Measurements from ENCODE around the gene HDAC11. TPM values are rescaled to one million over a fixed set of nuclear protein-coding genes. Genes with fewer than 3 reads are reported as not detected.

HDAC11 gene
- total and polyA plus RNA-seq, 2 of the 4 experiments (the other 2 are of a cell fraction) = 9.1 to 11.4 TPM

DNA sequence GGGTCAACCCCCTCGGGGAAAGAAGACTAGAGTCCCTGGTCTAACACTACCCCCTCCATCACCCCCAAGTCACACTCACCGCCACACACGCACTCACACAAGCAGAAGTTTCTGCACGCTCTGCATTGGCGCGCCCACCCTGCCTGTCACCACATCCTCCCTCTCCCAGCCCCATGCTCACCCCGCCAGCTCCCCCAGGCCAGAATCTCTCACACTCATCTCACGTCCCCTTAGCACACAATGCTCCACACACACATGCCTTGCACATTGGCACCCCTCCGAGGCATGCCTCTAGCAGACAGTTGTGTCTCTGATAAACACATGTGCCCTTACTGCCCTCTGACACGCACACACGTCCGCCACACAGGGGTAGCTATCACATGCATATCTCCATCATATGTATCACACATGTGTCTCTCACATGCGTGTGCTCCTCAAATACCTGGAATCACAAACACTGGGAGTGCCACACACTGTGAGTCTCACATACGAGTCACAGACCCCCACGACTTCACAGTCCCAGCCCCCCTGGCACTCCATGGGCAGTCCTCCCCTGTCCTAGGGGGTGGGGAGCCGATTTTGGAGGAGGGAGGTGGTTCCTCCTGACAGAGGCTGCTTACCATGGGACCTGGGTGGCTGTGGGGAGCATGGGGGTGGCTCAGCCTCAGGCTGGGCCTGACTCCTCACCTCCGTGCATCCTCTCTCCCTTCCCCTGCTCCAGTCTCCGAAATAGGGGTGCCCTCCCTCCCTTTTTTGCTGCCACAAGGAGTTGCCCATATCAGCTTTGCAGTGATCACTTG is 69.7 kb downstream of the HDAC11 start:
- ChIA-PET CTCF (no interaction called here), POLR2A (ENCODE audit: unreplicated experiment) (no interaction called here)
- TF ChIP-seq USF2 (IDR thresholded peaks at IDR 0.05; ENCODE audit: low read depth, low read length) = no peak
- H4K20me1 ChIP-seq (ENCODE audit: insufficient read depth, low read length) = no peaks in the 10 kb centered on the region
- H3K9me3 ChIP-seq (ENCODE audit: control insufficient read depth, insufficient read depth, low read length) = no peaks in the 10 kb centered on the region
- no peak overlapping the region for H3K18ac ChIP-seq (ENCODE audit: low read depth, low read length)
- dilution Hi-C loops (cut with HindIII; ENCODE audit: low sequenced_read_pairs, unreplicated experiment) (no loop called here), in situ Hi-C loops (cut with MboI; ENCODE audit: low sequenced_read_pairs) (no loop called here), intact Hi-C loops (cut with micrococcal nuclease) (no loop called here)
- no peak overlapping the region for H4K91ac ChIP-seq (ENCODE audit: insufficient read depth, low read depth, low read length)
- H3K9me1 ChIP-seq (ENCODE audit: insufficient read depth, low read length) = peaks cover 5% of the 10 kb centered on the region; the same call in 1 of the 2 replicates
- no peak overlapping the region for H4K8ac ChIP-seq (ENCODE audit: low read depth in 2 of 2, low read length in 2 of 2)
- peaks cover 3% of the 10 kb centered on the region; the same call in 1 of the 2 replicates for H3K27me3 ChIP-seq (ENCODE audit: control insufficient read depth, insufficient read depth, low read length)
- H2AK5ac ChIP-seq (ENCODE audit: low read depth, low read length) = no peak overlapping the region
- H2BK20ac ChIP-seq (ENCODE audit: low read depth, low read length) = no peak overlapping the region
- H3K4me1 ChIP-seq (ENCODE audit: control insufficient read depth, insufficient read depth, low read length) = peaks cover 8% of the 10 kb centered on the region
- H3K4me3 ChIP-seq (ENCODE audit: insufficient read depth, low read depth, low read length) = no peak overlapping the region
- no peaks in the 10 kb centered on the region for H3K79me1 ChIP-seq (ENCODE audit: low read depth in 1 of 2, low read length in 2 of 2)
- no peak overlapping the region for H3K56ac ChIP-seq (ENCODE audit: extremely low read depth, insufficient read depth, low read length)
- BruUV-seq (replicated peaks) = no TSS peak
- H2BK5ac ChIP-seq (ENCODE audit: low read depth, low read length, poor library complexity, severe bottlenecking) = no peak overlapping the region
- H2BK120ac ChIP-seq (ENCODE audit: low read depth, low read length) = no peak overlapping the region
- H3K4me2 ChIP-seq (ENCODE audit: low read depth, low read length) = no peak overlapping the region
- H3K23ac ChIP-seq (ENCODE audit: low read depth, low read length) = no peak overlapping the region
- no peak overlapping the region for H3K14ac ChIP-seq (replicated peaks; ENCODE audit: low read depth, low read length)
- no peak overlapping the region for H3K9ac ChIP-seq (ENCODE audit: low read depth, low read length)
- no peaks in the 10 kb centered on the region for H3K36me3 ChIP-seq (ENCODE audit: control insufficient read depth, insufficient read depth, low read length)
- ATAC-seq (ENCODE audit: low read depth) (no peak), DNase-seq (no peak)
- H2AK9ac ChIP-seq (replicated peaks; ENCODE audit: low read depth, low read length, poor library complexity) = no peak overlapping the region
- WGBS, 2 experiments (ENCODE audit: extremely low coverage in 2 of 2, insufficient read length in 1 of 2) = 73% methylated on average over 6 of the region's 18 CpGs; no CpG with 5 or more reads in 1 of the 2 experiments
- H3K27ac ChIP-seq (ENCODE audit: insufficient read depth, low read length) = no peak overlapping the region
- no peak overlapping the region for H2BK15ac ChIP-seq (ENCODE audit: low read depth, low read length)
- no peak overlapping the region for H3K4ac ChIP-seq (ENCODE audit: low read depth, low read length)
- H2AFZ ChIP-seq (replicated peaks; ENCODE audit: low read length, poor library complexity) = peak overlapping the region; percentile 51
- no peak overlapping the region for H4K5ac ChIP-seq (ENCODE audit: low read depth, low read length)

All from IMR-90 (cell line).